Measurements from ENCODE around the gene CDKAL1.
"Not testable (repeated sequence)": the region's sequence is repeated elsewhere in the genome, so short reads cannot be mapped to it uniquely, and the experiment has no call there.

CDKAL1 gene

GRCh38 chr6:21049148-21049547 lies 514.9 kb downstream of the CDKAL1 start:
- H3K4me3 ChIP-seq (ENCODE audit: low read depth, low read length): no peak overlapping the region

- no peak overlapping the region for H3K4me3 ChIP-seq (ENCODE audit: low read depth, low read length)
Observed at GRCh38 chr6:21049572-21049971, 515.3 kb downstream of the CDKAL1 start.

- no peak overlapping the region for H3K4me3 ChIP-seq (ENCODE audit: low read depth, low read length)
Observed at GRCh38 chr6:21050935-21051334, 516.7 kb downstream of the CDKAL1 start.

- no peak overlapping the region for H3K4me3 ChIP-seq (ENCODE audit: low read depth, low read length)
Observed at GRCh38 chr6:21051777-21052176, 517.5 kb downstream of the CDKAL1 start.

DNA sequence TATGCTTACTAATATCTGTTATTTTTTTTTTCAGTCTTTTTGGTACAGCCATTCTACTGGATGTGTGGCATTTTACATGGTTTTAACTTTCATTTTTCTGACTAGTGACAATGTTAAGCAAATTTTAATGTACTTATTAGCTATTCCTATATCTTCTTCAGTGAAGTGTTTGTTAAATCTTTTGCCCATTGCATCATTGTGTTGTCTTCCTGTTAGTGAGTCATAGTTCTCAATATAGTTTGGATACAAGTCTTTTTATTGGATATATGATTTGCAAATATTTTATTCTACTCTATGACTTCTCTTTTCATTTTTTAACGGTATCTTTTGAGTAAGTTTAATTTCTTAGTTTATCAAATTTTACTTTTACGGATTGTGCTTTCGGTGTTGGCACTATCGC lies 519.4 kb downstream of the CDKAL1 start:
- H3K4me3 ChIP-seq (ENCODE audit: low read depth, low read length): no peak overlapping the region

DNA sequence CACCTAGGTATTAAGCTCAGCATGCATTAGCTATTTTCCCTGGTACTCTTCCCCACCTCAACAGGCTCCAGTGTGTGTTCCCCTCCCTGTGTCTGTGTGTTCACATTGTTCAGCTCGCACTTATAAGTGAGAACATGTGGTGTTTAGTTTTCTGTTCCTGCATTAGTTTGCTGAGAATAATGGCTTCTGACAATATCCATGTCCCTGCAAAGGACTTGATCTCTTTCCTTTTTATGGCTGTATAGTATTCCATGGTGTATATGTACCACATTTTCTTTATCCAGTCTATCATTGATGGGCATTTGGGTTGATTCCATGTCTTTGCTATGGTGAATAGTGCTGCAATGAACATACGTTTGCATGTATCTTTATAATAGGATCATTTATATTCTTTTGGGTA lies 521.2 kb downstream of the CDKAL1 start:
- H3K4me3 ChIP-seq (ENCODE audit: low read depth, low read length): not testable (repeated sequence)

- H3K4me3 ChIP-seq (ENCODE audit: low read depth, low read length): no peak overlapping the region
Observed at GRCh38 chr6:21061892-21062291, 527.6 kb downstream of the CDKAL1 start.

- H3K4me3 ChIP-seq (ENCODE audit: low read depth, low read length): no peak overlapping the region
Observed at GRCh38 chr6:21064756-21065340, 530.6 kb downstream of the CDKAL1 start.

GRCh38 chr6:21067521-21067920 lies 533.3 kb downstream of the CDKAL1 start:
- H3K4me3 ChIP-seq (ENCODE audit: low read depth, low read length): no peak overlapping the region

- no peak overlapping the region for H3K4me3 ChIP-seq (ENCODE audit: low read depth, low read length)
Observed at GRCh38 chr6:21070620-21071019, 536.4 kb downstream of the CDKAL1 start.

GRCh38 chr6:21071780-21072468 lies 537.7 kb downstream of the CDKAL1 start:
- H3K4me3 ChIP-seq (ENCODE audit: low read depth, low read length): no peak overlapping the region

GRCh38 chr6:21073318-21073839 lies 539.1 kb downstream of the CDKAL1 start:
- no peak overlapping the region for H3K4me3 ChIP-seq (ENCODE audit: low read depth, low read length)

DNA sequence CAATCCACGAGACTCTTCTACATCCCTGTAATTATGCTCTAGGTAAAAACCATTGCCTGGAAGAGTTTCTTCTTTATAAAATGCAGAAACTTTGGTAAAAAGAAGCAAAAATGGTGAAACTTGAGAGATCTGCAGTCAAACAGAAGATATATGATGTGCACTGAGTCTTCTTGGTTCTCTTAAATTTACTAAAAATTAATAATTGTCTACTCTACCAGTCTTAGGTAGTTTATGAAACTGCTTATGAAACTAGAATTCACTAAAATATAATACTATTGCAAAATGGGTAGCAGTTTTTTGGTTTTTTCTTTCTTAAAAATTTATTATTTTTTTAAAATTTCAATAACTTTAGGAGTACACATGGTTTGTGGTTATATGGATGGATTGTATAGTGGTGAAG lies 540.2 kb downstream of the CDKAL1 start:
- no peak overlapping the region for H3K4me3 ChIP-seq (ENCODE audit: low read depth, low read length)

DNA sequence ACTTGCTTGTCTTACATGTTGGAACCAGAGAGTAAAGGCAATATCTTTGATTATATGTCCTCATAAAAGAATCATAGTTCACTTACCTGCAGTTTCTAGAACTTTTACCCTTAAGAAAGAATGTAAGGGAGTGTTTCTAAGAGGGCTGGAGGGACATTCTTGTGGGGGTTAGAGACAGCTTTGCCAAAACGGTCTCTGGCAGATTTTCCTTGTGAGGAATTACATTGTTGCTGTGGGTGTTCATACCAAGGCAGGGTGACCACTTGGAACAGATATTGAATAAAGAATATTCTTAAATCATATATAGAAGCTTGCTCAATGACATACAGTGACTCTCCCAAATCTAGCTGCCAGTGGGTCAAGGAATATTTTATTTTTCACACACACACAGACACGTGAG lies 541.7 kb downstream of the CDKAL1 start:
- no peak overlapping the region for H3K4me3 ChIP-seq (ENCODE audit: low read depth, low read length)

GRCh38 chr6:21078497-21078896 lies 544.2 kb downstream of the CDKAL1 start:
- H3K4me3 ChIP-seq (ENCODE audit: low read depth, low read length): no peak overlapping the region

- H3K4me3 ChIP-seq (ENCODE audit: low read depth, low read length): no peak overlapping the region
Observed at GRCh38 chr6:21079468-21080048, 545.3 kb downstream of the CDKAL1 start.

DNA sequence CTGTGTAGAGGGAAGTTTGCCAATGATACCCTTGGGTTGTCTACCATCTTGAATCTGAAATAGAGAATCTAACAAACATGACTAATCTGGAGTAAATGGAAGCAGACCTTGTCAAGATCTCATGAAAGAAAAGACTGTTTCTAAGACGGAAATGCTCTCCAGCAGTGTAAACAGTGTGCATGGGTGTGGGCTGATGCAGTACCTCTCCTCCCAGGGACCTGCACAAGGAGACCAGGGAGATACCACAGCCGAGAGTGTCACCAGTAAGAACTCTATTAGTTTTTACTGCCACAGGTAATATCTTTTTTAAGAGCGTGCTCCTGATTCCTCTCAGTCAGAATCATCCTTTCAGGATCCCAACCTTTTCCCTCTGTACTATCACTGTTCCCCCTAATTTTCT lies 546.0 kb downstream of the CDKAL1 start:
- H3K4me3 ChIP-seq (ENCODE audit: low read depth, low read length): no peak overlapping the region

DNA sequence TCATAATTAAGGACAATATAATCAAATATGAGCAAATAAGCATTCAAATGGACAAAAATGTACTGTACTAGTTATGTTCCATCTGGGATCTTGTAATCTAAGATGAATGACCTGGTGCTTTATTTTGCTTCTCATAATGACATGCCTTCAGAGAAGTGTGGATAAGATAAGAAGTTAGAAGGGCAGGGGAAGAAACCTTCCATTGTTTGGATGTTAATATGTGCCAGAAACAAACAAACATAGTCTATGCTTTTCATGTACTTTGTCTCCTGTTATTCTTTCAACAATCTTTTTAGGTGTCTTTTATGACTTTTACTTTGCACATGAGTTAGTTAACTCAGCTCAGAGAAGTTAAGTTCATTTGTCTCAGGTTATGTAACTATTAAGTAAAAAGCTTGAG lies 547.8 kb downstream of the CDKAL1 start:
- H3K4me3 ChIP-seq (ENCODE audit: low read depth, low read length): no peak overlapping the region

DNA sequence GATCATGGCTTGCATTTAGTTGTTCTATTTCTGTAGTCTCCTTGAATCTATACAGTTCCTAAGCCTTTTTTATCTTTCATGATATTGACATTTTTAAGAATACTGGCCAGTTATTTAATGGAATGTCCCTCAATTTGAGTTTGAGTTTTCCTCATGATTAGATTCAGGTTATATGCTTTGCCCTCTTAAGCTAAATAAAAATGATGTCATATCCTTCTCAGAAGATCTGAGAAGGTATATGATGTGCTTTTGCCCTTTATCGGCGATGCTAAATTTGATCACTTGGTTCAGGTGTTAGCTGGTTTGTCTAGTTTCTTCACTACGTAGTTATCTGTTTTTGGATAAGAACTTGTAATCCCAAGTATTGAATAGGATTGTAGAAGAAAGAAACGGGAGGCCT lies 549.5 kb downstream of the CDKAL1 start:
- no peak overlapping the region for H3K4me3 ChIP-seq (ENCODE audit: low read depth, low read length)

- no peak overlapping the region for H3K4me3 ChIP-seq (ENCODE audit: low read depth, low read length)
Observed at GRCh38 chr6:21084656-21085055, 550.4 kb downstream of the CDKAL1 start.

GRCh38 chr6:21085211-21085610 lies 551.0 kb downstream of the CDKAL1 start:
- H3K4me3 ChIP-seq (ENCODE audit: low read depth, low read length): no peak overlapping the region

- no peak overlapping the region for H3K4me3 ChIP-seq (ENCODE audit: low read depth, low read length)
Observed at GRCh38 chr6:21085643-21086042, 551.4 kb downstream of the CDKAL1 start.
